ENCODE data around the gene ZCCHC7.

GRCh38 chr9:37107701-37108100 is 12.7 kb upstream of the ZCCHC7 start:
- TF ChIP-seq, protein P1, sequence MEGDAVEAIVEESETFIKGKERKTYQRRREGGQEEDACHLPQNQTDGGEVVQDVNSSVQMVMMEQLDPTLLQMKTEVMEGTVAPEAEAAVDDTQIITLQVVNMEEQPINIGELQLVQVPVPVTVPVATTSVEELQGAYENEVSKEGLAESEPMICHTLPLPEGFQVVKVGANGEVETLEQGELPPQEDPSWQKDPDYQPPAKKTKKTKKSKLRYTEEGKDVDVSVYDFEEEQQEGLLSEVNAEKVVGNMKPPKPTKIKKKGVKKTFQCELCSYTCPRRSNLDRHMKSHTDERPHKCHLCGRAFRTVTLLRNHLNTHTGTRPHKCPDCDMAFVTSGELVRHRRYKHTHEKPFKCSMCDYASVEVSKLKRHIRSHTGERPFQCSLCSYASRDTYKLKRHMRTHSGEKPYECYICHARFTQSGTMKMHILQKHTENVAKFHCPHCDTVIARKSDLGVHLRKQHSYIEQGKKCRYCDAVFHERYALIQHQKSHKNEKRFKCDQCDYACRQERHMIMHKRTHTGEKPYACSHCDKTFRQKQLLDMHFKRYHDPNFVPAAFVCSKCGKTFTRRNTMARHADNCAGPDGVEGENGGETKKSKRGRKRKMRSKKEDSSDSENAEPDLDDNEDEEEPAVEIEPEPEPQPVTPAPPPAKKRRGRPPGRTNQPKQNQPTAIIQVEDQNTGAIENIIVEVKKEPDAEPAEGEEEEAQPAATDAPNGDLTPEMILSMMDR (IDR thresholded peaks at IDR 0.05; ENCODE audit: low read depth, low read length): no peak
- no peak for TF ChIP-seq EZH2phosphoT487 (IDR thresholded peaks at IDR 0.05; ENCODE audit: low read depth)

Data from OCI-LY3 (cell line).